GM10248 (cell line): ENCODE data around the gene DIO3.

ENCODE experiments used
- CTCF ChIA-PET: fragments of 300-600 bp; sonication (Branson Sonifier 250); formaldehyde crosslinking; extraction: SDS; loops from one replicate; lab custom pipeline; 2021; ENCODE audit warnings: antibody characterized with exemption; lab: Yijun Ruan, JAX
- POLR2A ChIA-PET: fragments of 350-650 bp; sonication (Branson Sonifier 250); formaldehyde crosslinking; extraction: SDS; loops from one replicate; lab custom pipeline; 2020; ENCODE audit warnings: antibody characterized with exemption; lab: Yijun Ruan, JAX
- DNase-seq: peaks from one replicate; pipeline ENCODE4 v3.0.0; 2012; ENCODE audit errors: extremely low spot score
- CTCF ChIP-seq: IDR thresholded peaks from 2 replicates; pipeline ENCODE4 v1.5.1; 2012; ENCODE audit warnings: mild to moderate bottlenecking, low read depth; ENCODE audit errors: extremely low read depth, missing control alignments, control extremely low read depth

Gene DIO3

GRCh38 chr14:101581806-101582205 is 20.5 kb downstream of the DIO3 start:
- TF ChIP-seq CTCF, result no peak
- ChIA-PET POLR2A (no interaction called here), CTCF (no interaction called here)
- DNase-seq, result no peak

GRCh38 chr14:101582294-101582693 is 21.0 kb downstream of the DIO3 start:
- TF ChIP-seq CTCF, result no peak
- no peak for DNase-seq
- POLR2A ChIA-PET, result no interaction called here
- CTCF ChIA-PET, result no interaction called here

GRCh38 chr14:101583006-101583714 is 21.9 kb downstream of the DIO3 start:
- CTCF ChIA-PET, result no interaction called here
- DNase-seq, result no peak
- TF ChIP-seq CTCF, result no peak
- POLR2A ChIA-PET, result no interaction called here

GRCh38 chr14:101583715-101584054 is 22.4 kb downstream of the DIO3 start:
- POLR2A ChIA-PET, result no interaction called here
- DNase-seq, result no peak
- CTCF ChIA-PET, result no interaction called here
- no peak for TF ChIP-seq CTCF

GRCh38 chr14:101584055-101584859 is 23.0 kb downstream of the DIO3 start:
- CTCF ChIA-PET, result no interaction called here
- no peak for TF ChIP-seq CTCF
- no peak for DNase-seq
- POLR2A ChIA-PET, result no interaction called here

- TF ChIP-seq CTCF, result no peak
- DNase-seq, result no peak
- POLR2A ChIA-PET, result no interaction called here
- CTCF ChIA-PET, result no interaction called here
These were observed 23.9 kb downstream of the DIO3 start for GRCh38 chr14:101585211-101585610.
